Stimulated activated naive CD8-positive, alpha-beta T cell treated with anti-CD3 and anti-CD28 coated beads, Interleukin-15, Interleukin-2, amounts not matched to agents 100 ng/mL and 50 ng/mL, for 24 hours (primary cell): ENCODE measurements around the gene ACTL7B.
"Not testable (repeated sequence)": the region's sequence is repeated elsewhere in the genome, so short reads cannot be mapped to it uniquely, and the experiment has no call there.

Experiments used
- H3K27ac Mint-ChIP-seq: one replicate; pipeline ENCODE4 v1.8.0; 2021; ENCODE audit warnings: mild to moderate bottlenecking, mixed read lengths
- H3K27me3 Mint-ChIP-seq: one replicate; pipeline ENCODE4 v1.8.0; 2021; ENCODE audit warnings: mixed read lengths
- H3K36me3 Mint-ChIP-seq: one replicate; pipeline ENCODE4 v1.8.0; 2021; ENCODE audit warnings: low read depth, mixed read lengths
- H3K4me1 Mint-ChIP-seq: one replicate; pipeline ENCODE4 v1.8.0; 2021; ENCODE audit warnings: low read depth, mixed read lengths
- H3K4me3 Mint-ChIP-seq: one replicate; pipeline ENCODE4 v1.8.0; 2021; ENCODE audit warnings: mild to moderate bottlenecking, mixed read lengths
- H3K9me3 Mint-ChIP-seq: one replicate; pipeline ENCODE4 v1.8.0; 2021; ENCODE audit warnings: mixed read lengths

The ACTL7B gene

GRCh38 chr9:108860354-108860753 lies 4.6 kb upstream of the ACTL7B start:
- H3K9me3 Mint-ChIP-seq, result no peaks in the 10 kb centered on the region
- no peak overlapping the region for H3K27ac Mint-ChIP-seq
- H3K27me3 Mint-ChIP-seq, result no peaks in the 10 kb centered on the region
- peaks cover 6% of the 10 kb centered on the region for H3K4me1 Mint-ChIP-seq
- H3K4me3 Mint-ChIP-seq, result no peak overlapping the region
- H3K36me3 Mint-ChIP-seq, result no peaks in the 10 kb centered on the region

GRCh38 chr9:108859459-108860114 lies 3.8 kb upstream of the ACTL7B start:
- H3K27ac Mint-ChIP-seq, result peak overlapping the region; percentile 43

GRCh38 chr9:108857572-108857971 lies 1.8 kb upstream of the ACTL7B start:
- Mint-ChIP-seq H3K4me3 (no peak overlapping the region), H3K36me3 (no peaks in the 10 kb centered on the region), H3K27ac (no peak overlapping the region), H3K4me1 (peaks cover 6% of the 10 kb centered on the region), H3K9me3 (no peaks in the 10 kb centered on the region), H3K27me3 (no peaks in the 10 kb centered on the region)

More at GRCh38 chr9:108859459-108860114, 3.8 kb upstream of the ACTL7B start:
- no peaks in the 10 kb centered on the region for H3K36me3 Mint-ChIP-seq
- no peak overlapping the region for H3K4me3 Mint-ChIP-seq
- no peaks in the 10 kb centered on the region for H3K27me3 Mint-ChIP-seq
- H3K4me1 Mint-ChIP-seq, result peaks cover 6% of the 10 kb centered on the region
- no peaks in the 10 kb centered on the region for H3K9me3 Mint-ChIP-seq

GRCh38 chr9:108855529-108855886 lies 278 bp downstream of the ACTL7B start:
- H3K4me1 Mint-ChIP-seq, result peaks cover 6% of the 10 kb centered on the region
- no peak overlapping the region for H3K27ac Mint-ChIP-seq
- no peaks in the 10 kb centered on the region for H3K9me3 Mint-ChIP-seq
- H3K36me3 Mint-ChIP-seq, result no peaks in the 10 kb centered on the region
- no peak overlapping the region for H3K4me3 Mint-ChIP-seq
- H3K27me3 Mint-ChIP-seq, result no peaks in the 10 kb centered on the region

- H3K27me3 Mint-ChIP-seq, result no peaks in the 10 kb centered on the region
- peaks cover 5% of the 10 kb centered on the region for H3K4me1 Mint-ChIP-seq
- no peak overlapping the region for H3K4me3 Mint-ChIP-seq
- H3K36me3 Mint-ChIP-seq, result no peaks in the 10 kb centered on the region
- no peak overlapping the region for H3K27ac Mint-ChIP-seq
- no peaks in the 10 kb centered on the region for H3K9me3 Mint-ChIP-seq
Measured at GRCh38 chr9:108854641-108855528, 901 bp downstream of the ACTL7B start.

- Mint-ChIP-seq H3K4me3 (no peak overlapping the region), H3K36me3 (no peaks in the 10 kb centered on the region), H3K9me3 (no peaks in the 10 kb centered on the region), H3K4me1 (no peaks in the 10 kb centered on the region), H3K27ac (no peak overlapping the region), H3K27me3 (no peaks in the 10 kb centered on the region)
Measured at GRCh38 chr9:108854094-108854493, 1.7 kb downstream of the ACTL7B start.

- no peaks in the 10 kb centered on the region for H3K36me3 Mint-ChIP-seq
- no peaks in the 10 kb centered on the region for H3K27me3 Mint-ChIP-seq
- no peaks in the 10 kb centered on the region for H3K4me1 Mint-ChIP-seq
- H3K4me3 Mint-ChIP-seq, result no peak overlapping the region
- no peak overlapping the region for H3K27ac Mint-ChIP-seq
- H3K9me3 Mint-ChIP-seq, result no peaks in the 10 kb centered on the region
Measured at GRCh38 chr9:108852079-108852478, 3.7 kb downstream of the ACTL7B start.

GRCh38 chr9:108851138-108851537 lies 4.6 kb downstream of the ACTL7B start:
- no peaks in the 10 kb centered on the region for H3K36me3 Mint-ChIP-seq
- H3K9me3 Mint-ChIP-seq, result no peaks in the 10 kb centered on the region
- no peaks in the 10 kb centered on the region for H3K4me1 Mint-ChIP-seq
- H3K4me3 Mint-ChIP-seq, result no peak overlapping the region
- H3K27ac Mint-ChIP-seq, result no peak overlapping the region
- H3K27me3 Mint-ChIP-seq, result no peaks in the 10 kb centered on the region

- no peaks in the 10 kb centered on the region for H3K9me3 Mint-ChIP-seq
- H3K27me3 Mint-ChIP-seq, result no peaks in the 10 kb centered on the region
- no peaks in the 10 kb centered on the region for H3K36me3 Mint-ChIP-seq
- no peaks in the 10 kb centered on the region for H3K4me1 Mint-ChIP-seq
- H3K4me3 Mint-ChIP-seq, result no peak overlapping the region
- H3K27ac Mint-ChIP-seq, result no peak overlapping the region
Measured at GRCh38 chr9:108850293-108850897, 5.4 kb downstream of the ACTL7B start.

GRCh38 chr9:108848296-108848695 lies 7.5 kb downstream of the ACTL7B start:
- H3K27ac Mint-ChIP-seq, H3K4me1 Mint-ChIP-seq, H3K36me3 Mint-ChIP-seq, H3K9me3 Mint-ChIP-seq, H3K27me3 Mint-ChIP-seq, H3K4me3 Mint-ChIP-seq: not testable (repeated sequence)

- no peaks in the 10 kb centered on the region for H3K27me3 Mint-ChIP-seq
- H3K9me3 Mint-ChIP-seq, result no peaks in the 10 kb centered on the region
- H3K4me1 Mint-ChIP-seq, result peaks cover 16% of the 10 kb centered on the region
- no peak overlapping the region for H3K4me3 Mint-ChIP-seq
- H3K36me3 Mint-ChIP-seq, result no peaks in the 10 kb centered on the region
- H3K27ac Mint-ChIP-seq, result no peak overlapping the region
Measured at GRCh38 chr9:108845947-108846346, 9.8 kb downstream of the ACTL7B start.

GRCh38 chr9:108845507-108845906 lies 10.3 kb downstream of the ACTL7B start:
- Mint-ChIP-seq H3K27me3 (no peaks in the 10 kb centered on the region), H3K4me1 (peaks cover 16% of the 10 kb centered on the region), H3K36me3 (no peaks in the 10 kb centered on the region), H3K9me3 (no peaks in the 10 kb centered on the region), H3K4me3 (no peak overlapping the region), H3K27ac (no peak overlapping the region)

- no peak overlapping the region for H3K27ac Mint-ChIP-seq
- H3K4me1 Mint-ChIP-seq, result peaks cover 16% of the 10 kb centered on the region
- H3K9me3 Mint-ChIP-seq, result no peaks in the 10 kb centered on the region
- no peaks in the 10 kb centered on the region for H3K36me3 Mint-ChIP-seq
- no peak overlapping the region for H3K4me3 Mint-ChIP-seq
- no peaks in the 10 kb centered on the region for H3K27me3 Mint-ChIP-seq
Measured at GRCh38 chr9:108844856-108845255, 10.9 kb downstream of the ACTL7B start.

- no peaks in the 10 kb centered on the region for H3K27me3 Mint-ChIP-seq
- no peak overlapping the region for H3K4me3 Mint-ChIP-seq
- H3K4me1 Mint-ChIP-seq, result peaks cover 16% of the 10 kb centered on the region
- no peaks in the 10 kb centered on the region for H3K36me3 Mint-ChIP-seq
- H3K27ac Mint-ChIP-seq, result no peak overlapping the region
- no peaks in the 10 kb centered on the region for H3K9me3 Mint-ChIP-seq
Measured at GRCh38 chr9:108844391-108844790, 11.4 kb downstream of the ACTL7B start.

- H3K36me3 Mint-ChIP-seq, result no peaks in the 10 kb centered on the region
- H3K9me3 Mint-ChIP-seq, result no peaks in the 10 kb centered on the region
- H3K4me3 Mint-ChIP-seq, result peak overlapping the region; percentile 44
- peak overlapping the region; percentile 22 for H3K27ac Mint-ChIP-seq
- peaks cover 16% of the 10 kb centered on the region for H3K4me1 Mint-ChIP-seq
- H3K27me3 Mint-ChIP-seq, result no peaks in the 10 kb centered on the region
Measured at GRCh38 chr9:108842610-108843295, 13.0 kb downstream of the ACTL7B start.
